GM23338 (cell line): ENCODE measurements around the gene COPS6. TPM values are rescaled to one million over a fixed set of nuclear protein-coding genes. Genes with fewer than 3 reads are reported as not detected.
A peak's percentile ranks its signal among the peaks of the same experiment; 100 is the strongest.

Experiments used
- ATAC-seq: fragments of 200-7000 bp; cut with Tn5 transposase; 3 replicates; pipeline ENCODE4 v1.9.1; 2020
- DNase-seq: peaks from one replicate; pipeline ENCODE4 v3.0.0-alpha.2; 2015; ENCODE audit warnings: low spot score
- H2AFZ ChIP-seq: fragments of 200-600 bp; sonication (generic); 2 replicates; pipeline ENCODE4 v1.8.0; 2016; ENCODE audit warnings: antibody characterized with exemption, mild to moderate bottlenecking, moderate library complexity
- H3F3A ChIP-seq: fragments of 200-600 bp; sonication (generic); replicated peaks from 2 replicates; pipeline ENCODE4 v1.8.0; 2017; ENCODE audit warnings: antibody characterized with exemption, mixed run types, low read depth
- H3K27ac ChIP-seq: fragments of 200-600 bp; sonication (generic); 2 replicates; pipeline ENCODE4 v1.6.1; 2016; ENCODE audit warnings: low read depth
- H3K27me3 ChIP-seq: fragments of 200-600 bp; sonication (generic); 2 replicates; pipeline ENCODE4 v1.8.0; 2016; ENCODE audit warnings: mild to moderate bottlenecking, mixed run types, moderate library complexity; ENCODE audit not compliant: insufficient read depth
- H3K36me3 ChIP-seq: fragments of 200-600 bp; sonication (generic); 2 replicates; pipeline ENCODE4 v1.8.0; 2016; ENCODE audit warnings: mild to moderate bottlenecking; ENCODE audit not compliant: insufficient read depth
- H3K4me1 ChIP-seq: fragments of 200-600 bp; sonication (generic); 2 replicates; pipeline ENCODE4 v1.8.0; 2016; ENCODE audit warnings: mild to moderate bottlenecking, moderate library complexity; ENCODE audit not compliant: insufficient read depth
- H3K4me2 ChIP-seq: fragments of 200-600 bp; sonication (generic); 2 replicates; pipeline ENCODE4 v1.7.1; 2017; ENCODE audit warnings: mixed run types
- H3K4me3 ChIP-seq: fragments of 200-600 bp; sonication (generic); 2 replicates; pipeline ENCODE4 v1.6.1; 2016; ENCODE audit warnings: mixed run types
- H3K79me2 ChIP-seq: fragments of 200-600 bp; sonication (generic); replicated peaks from 2 replicates; pipeline ENCODE4 v1.8.0; 2017; ENCODE audit warnings: mild to moderate bottlenecking; ENCODE audit not compliant: insufficient read depth
- H3K9me2 ChIP-seq: fragments of 200-600 bp; sonication (generic); 2 replicates; pipeline ENCODE4 v1.8.0; 2017; ENCODE audit not compliant: insufficient read depth
- H4K20me1 ChIP-seq: fragments of 200-600 bp; sonication (generic); replicated peaks from 2 replicates; pipeline ENCODE4 v1.8.0; 2017; ENCODE audit warnings: mild to moderate bottlenecking; ENCODE audit not compliant: insufficient read depth
- H3K27ac Mint-ChIP-seq: 2 replicates; pipeline ENCODE4 v1.8.0; 2020; ENCODE audit warnings: inconsistent platforms, mild to moderate bottlenecking, moderate library complexity, mixed read lengths
- H3K27me3 Mint-ChIP-seq: 3 replicates; pipeline ENCODE4 v1.8.0; 2022; ENCODE audit warnings: low read depth, mild to moderate bottlenecking, moderate library complexity, mixed read lengths, inconsistent platforms; ENCODE audit not compliant: insufficient read depth, poor library complexity
- H3K36me3 Mint-ChIP-seq: 3 replicates; pipeline ENCODE4 v1.8.0; 2021; ENCODE audit warnings: low read depth, mild to moderate bottlenecking, inconsistent platforms, moderate library complexity, mixed read lengths
- H3K4me1 Mint-ChIP-seq: 3 replicates; pipeline ENCODE4 v1.8.0; 2020; ENCODE audit warnings: mild to moderate bottlenecking, inconsistent platforms, mixed read lengths
- H3K4me3 Mint-ChIP-seq: 3 replicates; pipeline ENCODE4 v1.8.0; 2021; ENCODE audit warnings: moderate library complexity, mild to moderate bottlenecking, inconsistent platforms, mixed read lengths
- H3K9me3 Mint-ChIP-seq: 3 replicates; pipeline ENCODE4 v1.8.0; 2020; ENCODE audit warnings: moderate library complexity, mild to moderate bottlenecking, inconsistent platforms, mixed read lengths
- CTCF ChIP-seq, 2 experiments: fragments of 200-600 bp in 1 of 2; sonication (generic) in 1 of 2; conservative IDR thresholded peaks; 2 replicates each; pipeline versions ENCODE4 v1.5.1 to v1.6.1; 2016 to 2017; ENCODE audit warnings: antibody characterized with exemption in 2 of 2, low read depth in 2 of 2, mild to moderate bottlenecking in 2 of 2, moderate library complexity in 1 of 2
- EZH2 ChIP-seq: fragments of 200-600 bp; sonication (generic); IDR thresholded peaks from one replicate; pipeline ENCODE4 v1.8.0; 2017; ENCODE audit warnings: antibody characterized with exemption, mild to moderate bottlenecking, low read depth; ENCODE audit not compliant: unreplicated experiment
- JUNB ChIP-seq: IDR thresholded peaks from one replicate; pipeline ENCODE4 v1.6.1; 2016; ENCODE audit warnings: antibody characterized with exemption; ENCODE audit not compliant: unreplicated experiment
- REST ChIP-seq: IDR thresholded peaks from one replicate; pipeline ENCODE4 v1.6.1; 2018; ENCODE audit warnings: antibody characterized with exemption; ENCODE audit not compliant: unreplicated experiment
- ZNF114 ChIP-seq: fragments of 250-450 bp; sonication (Bioruptor Pico); IDR thresholded peaks from 2 replicates; pipeline ENCODE4 v1.5.0; 2020; ENCODE audit warnings: mild to moderate bottlenecking, moderate library complexity
- ZNF331 ChIP-seq: fragments of 250-450 bp; sonication (Bioruptor Pico); IDR thresholded peaks from 2 replicates; pipeline ENCODE4 v1.5.0; 2020; ENCODE audit warnings: low read depth, mild to moderate bottlenecking, moderate library complexity
- ZNF462 ChIP-seq: fragments of 250-450 bp; sonication (Bioruptor Pico); IDR thresholded peaks from 2 replicates; pipeline ENCODE4 v1.5.0; 2020; ENCODE audit warnings: mild to moderate bottlenecking, moderate library complexity
- polyA plus RNA-seq: library from polyadenylated mRNA; unstranded; fragments of >200 nt; fragmentation: Nextera tagmentation; extraction: Ambion mirVana; gene quantifications from 2 replicates; pipeline ENCODE4 v1.2.1, GENCODE V29; 2016
- total RNA-seq: library from RNA; depleted of rRNA; stranded (reverse); fragments of >200 nt; shearing (Covaris generic); gene quantifications from 2 replicates; pipeline ENCODE4 v1.2.3, GENCODE V29; 2014

COPS6 gene
- total and polyA plus RNA-seq, 2 experiments from 2014 or later = 89.8 to 198 TPM

- TF ChIP-seq REST (no peak), ZNF331 (CRISPR knock-in tag) (no peak), JUNB (no peak), ZNF114 (CRISPR knock-in tag) (no peak)
Measured at GRCh38 chr7:100082978-100083377, 5.8 kb upstream of the COPS6 start (continued).

- H4K20me1 ChIP-seq = peaks cover under 1% of the 10 kb centered on the region; the same call in 1 of the 2 replicates
Measured at GRCh38 chr7:100085515-100085914, 3.3 kb upstream of the COPS6 start.

GRCh38 chr7:100087055-100087750, 1.6 kb upstream of the COPS6 start:
- Mint-ChIP-seq H3K27ac (no peak overlapping the region), H3K9me3 (no peaks in the 10 kb centered on the region), H3K36me3 (peaks cover 21% of the 10 kb centered on the region), H3K4me3 (peak overlapping the region; percentile 13; the same call in 1 of the 3 replicates), H3K27me3 (peaks cover 22% of the 10 kb centered on the region), H3K4me1 (peaks cover 26% of the 10 kb centered on the region)
- H3K9me2 ChIP-seq = no peaks in the 10 kb centered on the region
- peaks cover 8% of the 10 kb centered on the region for H3K79me2 ChIP-seq
- peaks cover 38% of the 10 kb centered on the region for H3F3A ChIP-seq
- ATAC-seq = no peak
- H3K4me2 ChIP-seq = no peak overlapping the region
- no peak overlapping the region for H3K27ac ChIP-seq
- no peak for DNase-seq
- peaks cover 14% of the 10 kb centered on the region for H3K4me1 ChIP-seq
- H3K27me3 ChIP-seq = no peaks in the 10 kb centered on the region
- no peak overlapping the region for H3K4me3 ChIP-seq
- H4K20me1 ChIP-seq = peaks cover 11% of the 10 kb centered on the region; the same call in 1 of the 2 replicates
- H3K36me3 ChIP-seq = peaks cover 3% of the 10 kb centered on the region
- peak overlapping the region; percentile 6; the same call in 1 of the 2 replicates for H2AFZ ChIP-seq
- TF ChIP-seq EZH2 (no peak), CTCF (conservative IDR thresholded peaks at IDR 0.05; ENCODE audit: low read depth in 2 of 2) (no peak), ZNF462 (CRISPR knock-in tag) (no peak)

More at GRCh38 chr7:100085515-100085914, 3.3 kb upstream of the COPS6 start:
- peaks cover 13% of the 10 kb centered on the region for H3K27me3 Mint-ChIP-seq
- peaks cover 26% of the 10 kb centered on the region for H3K4me1 Mint-ChIP-seq
- TF ChIP-seq ZNF114 (CRISPR knock-in tag) (no peak), EZH2 (no peak)
- ATAC-seq (no peak), DNase-seq (no peak)
- Histone ChIP-seq H3K4me3 (no peak overlapping the region), H3K36me3 (no peaks in the 10 kb centered on the region), H3K4me2 (no peak overlapping the region), H3K27me3 (no peaks in the 10 kb centered on the region), H3K79me2 (peaks cover 16% of the 10 kb centered on the region), H2AFZ (no peak overlapping the region), H3K4me1 (peaks cover 14% of the 10 kb centered on the region), H3K9me2 (no peaks in the 10 kb centered on the region), H3F3A (peaks cover 23% of the 10 kb centered on the region; the same call in 1 of the 2 replicates), H3K27ac (no peak overlapping the region)
- peaks cover 11% of the 10 kb centered on the region for H3K36me3 Mint-ChIP-seq
- peaks cover 3% of the 10 kb centered on the region; the same call in 1 of the 3 replicates for H3K9me3 Mint-ChIP-seq
- no peak overlapping the region for H3K4me3 Mint-ChIP-seq
- no peak overlapping the region for H3K27ac Mint-ChIP-seq
